Activated CD8-positive, alpha-beta memory T cell treated with anti-CD3 and anti-CD28 coated beads for 36 hours (primary cell): ENCODE results near the gene IL18RAP. TPM values are rescaled to one million over a fixed set of nuclear protein-coding genes. Genes with fewer than 3 reads are reported as not detected.

Source experiments
- CTCF ChIA-PET: fragments of 350-600 bp; sonication (Branson Sonifier 250); formaldehyde crosslinking; loops from one replicate; lab custom pipeline; 2021; ENCODE audit warnings: antibody characterized with exemption; lab: Charles Lee
- POLR2A ChIA-PET: fragments of 350-600 bp; sonication (Branson Sonifier 250); formaldehyde crosslinking; loops from one replicate; lab custom pipeline; 2021; ENCODE audit warnings: antibody characterized with exemption; lab: Charles Lee
- total RNA-seq, 2 experiments: library from RNA; stranded (reverse); gene quantifications; one replicate each; pipeline ENCODE4 v1.2.3, GENCODE V29; 2021

The IL18RAP gene
- total RNA-seq, 2 experiments from 2014 or later: 7.6 to 10.2 TPM

DNA sequence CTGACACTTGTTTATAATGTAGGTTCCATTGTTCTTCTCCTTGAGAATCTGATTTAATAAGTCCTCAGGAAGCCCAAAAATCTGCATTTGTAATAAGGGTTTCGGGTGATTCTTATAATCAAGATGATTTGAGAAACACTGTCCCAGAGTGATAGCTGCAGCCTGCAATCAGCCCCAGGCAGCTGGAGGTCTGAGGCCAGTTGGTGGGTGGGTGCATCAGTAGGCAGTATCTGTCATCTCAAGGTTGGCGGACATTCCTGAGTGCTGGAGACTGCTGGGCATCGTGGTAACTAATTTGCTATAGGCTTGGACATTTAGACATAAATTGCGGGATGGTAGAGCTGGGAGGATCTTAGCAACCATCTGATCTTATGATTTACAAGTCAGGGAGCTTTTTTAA lies 2.7 kb upstream of the IL18RAP start:
- CTCF ChIA-PET: interaction anchor here (0.9 to 1.0 kb wide), 2 partner anchors 23 to 53 kb away, joined by 3 read pairs; no protein-coding TSS in a partner anchor
- POLR2A ChIA-PET: interaction anchor here (1.1 kb wide), 1 partner anchor 52 kb away, joined by 3 read pairs; no protein-coding TSS in a partner anchor

DNA sequence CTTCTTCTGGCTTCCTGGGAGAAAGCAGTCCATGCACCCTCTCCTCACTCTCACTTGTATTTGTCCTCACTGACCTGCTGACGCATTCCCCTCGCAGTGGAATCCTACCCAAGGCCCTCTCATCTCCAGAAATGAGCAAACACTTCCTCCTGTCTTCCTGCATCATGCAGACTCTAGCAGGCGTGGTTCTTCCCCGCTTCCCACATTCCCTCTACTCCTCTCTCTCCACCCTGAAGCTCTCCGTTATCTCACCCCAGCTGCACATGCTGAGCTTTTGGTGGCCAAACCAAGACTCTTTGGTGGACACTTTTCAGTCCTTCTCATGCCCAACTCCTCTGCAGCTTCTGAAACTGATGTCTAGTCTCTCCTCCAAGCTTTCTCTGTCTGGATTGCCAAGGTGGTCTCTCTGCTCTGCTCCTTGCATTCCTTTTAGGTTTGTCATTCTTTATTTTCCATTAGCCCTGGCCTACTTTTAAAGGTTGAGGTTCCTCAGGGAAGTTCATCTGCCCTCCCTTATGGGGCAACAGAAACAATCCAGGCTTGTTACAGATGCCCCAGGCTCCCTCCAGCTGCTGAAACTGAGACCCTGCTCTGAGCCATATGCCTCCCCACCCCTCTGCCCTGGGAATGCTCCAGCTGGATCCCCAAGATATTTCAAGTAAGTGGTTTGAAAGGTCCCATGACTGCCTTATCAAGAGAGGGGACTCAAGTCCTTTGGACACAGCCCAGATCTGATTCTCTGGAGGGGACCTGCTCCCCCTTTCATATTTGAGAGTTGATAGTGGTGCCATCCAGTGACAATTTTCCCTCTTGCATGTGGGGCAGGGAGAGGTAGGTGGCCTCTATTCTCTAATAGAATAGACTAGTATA lies 835 bp upstream of the IL18RAP start:
- CTCF ChIA-PET: interaction anchor here (0.9 to 1.3 kb wide), 3 partner anchors 8 to 196 kb away, joined by 3 read pairs; partner anchors contain the start of gene IL18R1

DNA sequence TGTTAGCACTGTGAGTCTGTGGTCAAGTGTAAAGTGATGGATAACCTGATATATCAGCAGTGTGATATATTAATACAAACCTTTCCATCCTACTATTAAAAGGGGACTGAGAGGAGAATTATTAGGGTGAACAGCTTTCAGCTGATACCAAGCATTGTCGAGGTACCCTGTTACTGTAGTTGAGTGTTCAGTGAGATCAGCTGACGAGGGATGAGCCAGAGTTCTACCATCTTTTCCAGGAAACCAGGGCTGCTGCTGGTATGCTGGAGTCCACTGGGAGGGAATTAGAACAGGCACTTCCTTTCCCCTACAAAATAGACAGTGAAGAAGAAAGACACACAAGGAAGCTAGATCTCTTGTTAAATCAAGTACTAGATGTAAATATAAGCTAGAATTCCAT lies 408 bp downstream of the IL18RAP start:
- ChIA-PET CTCF (interaction anchor here (1.3 to 1.5 kb wide), 2 partner anchors 19 to 68 kb away, joined by 3 read pairs; partner anchors contain the start of gene IL18R1), POLR2A (no interaction called here)

More for the DNA sequence above, 835 bp upstream of the IL18RAP start:
- POLR2A ChIA-PET: no interaction called here

DNA sequence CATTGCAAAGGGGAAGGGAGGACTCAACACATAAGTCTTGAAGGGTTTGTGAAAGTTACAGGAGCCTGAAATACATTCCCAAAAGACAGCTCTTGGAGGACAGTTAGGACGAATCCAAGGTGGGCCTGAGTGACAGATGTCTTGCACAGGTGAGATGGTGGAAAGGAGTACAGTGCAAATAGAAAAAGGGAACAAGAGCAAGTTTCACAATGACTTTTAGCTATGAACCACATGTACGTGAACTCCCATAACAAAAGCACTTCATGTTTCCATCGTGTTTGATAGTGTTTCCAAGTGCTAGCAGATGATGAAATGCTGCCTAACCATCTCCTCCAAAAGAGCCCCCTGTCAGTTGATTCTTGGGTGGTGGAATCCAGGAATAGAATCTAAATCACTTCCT lies 1.8 kb downstream of the IL18RAP start:
- CTCF ChIA-PET: no interaction called here

DNA sequence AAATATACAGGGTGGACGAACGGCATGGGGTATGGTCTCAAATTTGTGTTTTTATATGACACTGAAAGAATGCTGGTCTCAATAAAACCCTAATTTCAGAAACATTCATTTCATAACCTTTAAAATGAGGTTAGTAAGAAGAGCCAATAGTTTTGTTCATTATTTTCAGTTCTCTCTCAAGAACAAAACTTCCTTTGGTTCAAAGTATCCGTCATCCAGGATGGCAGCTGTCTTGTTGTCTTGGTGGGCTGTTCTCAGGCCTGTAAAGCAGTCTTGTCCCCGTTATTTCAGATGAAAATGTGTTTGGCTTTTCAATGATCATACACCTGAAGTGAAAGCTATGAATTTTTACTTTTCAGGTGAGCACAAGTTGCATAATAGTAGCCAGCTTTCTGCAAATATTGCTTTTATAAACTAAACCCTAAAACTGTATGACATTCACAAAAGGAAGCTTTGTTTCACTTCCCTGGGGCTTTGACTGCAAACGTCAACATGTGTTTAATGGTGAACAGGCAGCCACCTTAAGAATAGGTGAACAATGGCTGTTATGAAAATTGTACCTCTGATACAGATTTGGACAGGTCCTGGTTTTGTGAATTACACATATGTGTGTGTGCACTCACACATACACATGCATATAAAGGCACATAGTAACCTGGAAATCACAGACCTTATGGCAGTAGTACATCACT lies 2.6 kb downstream of the IL18RAP start:
- ChIA-PET POLR2A (no interaction called here), CTCF (no interaction called here)

More for the DNA sequence above, 1.8 kb downstream of the IL18RAP start:
- POLR2A ChIA-PET: no interaction called here

DNA sequence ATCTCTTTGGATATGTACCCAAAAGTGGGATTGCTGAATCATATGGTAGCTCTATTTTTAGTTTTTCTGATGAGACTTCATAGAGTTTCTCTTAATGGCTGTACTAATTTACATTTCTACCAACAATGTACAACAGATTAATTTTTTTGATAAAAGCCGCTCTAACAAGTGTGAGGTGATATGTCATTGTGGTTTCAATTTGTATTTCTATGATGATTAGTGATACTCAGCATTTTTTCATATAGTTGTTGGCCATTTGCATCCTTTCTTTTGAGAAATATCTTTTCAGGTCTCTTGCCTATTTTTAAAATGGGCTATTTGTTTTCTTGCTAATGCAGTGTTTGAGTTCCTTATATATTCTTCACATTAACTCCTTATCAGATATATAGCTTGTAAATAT lies 4.3 kb downstream of the IL18RAP start:
- POLR2A ChIA-PET: no interaction called here
- CTCF ChIA-PET: no interaction called here

DNA sequence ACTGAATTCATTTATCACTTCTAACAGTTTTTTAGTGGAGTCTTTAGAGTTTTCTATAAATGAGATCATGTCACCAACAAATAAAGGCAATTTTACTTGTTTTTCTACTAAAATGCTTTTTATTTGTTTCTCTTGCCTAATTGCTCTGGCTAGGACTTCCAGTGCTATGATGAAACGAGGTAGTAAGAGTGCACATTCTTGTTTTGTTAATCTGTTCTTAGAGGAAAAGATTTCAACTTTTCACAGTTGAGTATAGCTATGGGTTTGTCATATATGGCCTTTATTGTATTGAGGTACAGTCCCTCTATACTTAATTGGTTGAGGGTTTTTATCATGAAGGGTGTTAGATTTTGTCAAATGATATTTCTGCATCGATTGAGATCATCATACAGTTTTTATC lies 5.6 kb downstream of the IL18RAP start:
- POLR2A ChIA-PET: no interaction called here
- CTCF ChIA-PET: no interaction called here

DNA sequence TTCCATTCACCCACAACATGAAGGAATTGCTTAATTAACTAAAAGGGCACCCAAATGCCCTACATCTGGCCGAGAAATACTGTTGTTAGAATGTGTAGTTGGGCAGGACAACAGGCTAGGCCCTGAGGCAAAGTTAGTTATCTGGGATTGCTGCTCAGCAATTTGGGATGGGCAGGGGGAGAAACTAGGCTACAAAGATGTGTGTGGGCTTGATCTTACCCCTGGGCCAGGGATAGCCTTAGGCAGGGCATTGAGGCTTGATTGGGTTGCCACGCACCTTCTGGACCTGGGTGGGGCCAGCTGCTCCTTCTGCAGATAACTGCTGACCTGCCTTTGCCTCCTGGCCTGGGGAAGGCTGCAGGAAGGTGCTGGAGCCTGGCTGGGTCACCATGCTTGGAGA lies 9.4 kb downstream of the IL18RAP start:
- POLR2A ChIA-PET: no interaction called here
- CTCF ChIA-PET: interaction anchor here (1.3 kb wide), 1 partner anchor 76 kb away, joined by 3 read pairs; the partner anchor contains the start of gene IL18R1

DNA sequence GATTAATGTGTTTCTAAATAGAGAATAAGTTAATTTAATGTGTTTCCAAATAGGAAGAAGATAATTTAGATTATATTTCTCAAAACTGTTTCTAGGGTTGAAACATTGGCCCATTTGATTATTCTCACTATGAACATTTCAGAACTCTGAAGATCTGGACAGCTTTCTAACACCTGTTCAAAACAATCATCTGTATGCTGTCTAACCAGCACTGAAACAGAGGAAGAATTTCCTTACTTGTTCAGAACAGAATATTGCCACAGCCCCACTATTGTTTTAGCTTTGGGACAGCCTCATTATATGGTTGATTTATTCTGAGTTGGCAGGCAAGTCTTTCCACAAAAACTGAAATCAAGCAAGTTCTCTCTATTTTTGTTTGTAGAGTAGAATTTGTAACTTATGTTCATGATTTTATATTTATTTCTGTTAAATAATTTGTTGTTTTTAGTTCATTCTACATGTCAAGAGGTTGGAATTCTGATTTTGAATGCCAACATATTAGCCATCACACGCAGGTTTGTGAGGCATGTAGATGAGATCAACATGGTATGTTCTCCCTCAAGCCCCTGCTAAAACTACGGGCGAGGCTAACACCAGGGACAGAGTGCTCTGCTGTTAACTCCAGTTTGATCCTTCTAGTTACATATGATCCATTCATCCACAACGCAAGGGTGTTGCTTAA lies 11.2 kb downstream of the IL18RAP start:
- CTCF ChIA-PET: interaction anchor here (1.6 kb wide), 1 partner anchor 9 kb away, joined by 4 read pairs; no protein-coding TSS in a partner anchor
- POLR2A ChIA-PET: no interaction called here

DNA sequence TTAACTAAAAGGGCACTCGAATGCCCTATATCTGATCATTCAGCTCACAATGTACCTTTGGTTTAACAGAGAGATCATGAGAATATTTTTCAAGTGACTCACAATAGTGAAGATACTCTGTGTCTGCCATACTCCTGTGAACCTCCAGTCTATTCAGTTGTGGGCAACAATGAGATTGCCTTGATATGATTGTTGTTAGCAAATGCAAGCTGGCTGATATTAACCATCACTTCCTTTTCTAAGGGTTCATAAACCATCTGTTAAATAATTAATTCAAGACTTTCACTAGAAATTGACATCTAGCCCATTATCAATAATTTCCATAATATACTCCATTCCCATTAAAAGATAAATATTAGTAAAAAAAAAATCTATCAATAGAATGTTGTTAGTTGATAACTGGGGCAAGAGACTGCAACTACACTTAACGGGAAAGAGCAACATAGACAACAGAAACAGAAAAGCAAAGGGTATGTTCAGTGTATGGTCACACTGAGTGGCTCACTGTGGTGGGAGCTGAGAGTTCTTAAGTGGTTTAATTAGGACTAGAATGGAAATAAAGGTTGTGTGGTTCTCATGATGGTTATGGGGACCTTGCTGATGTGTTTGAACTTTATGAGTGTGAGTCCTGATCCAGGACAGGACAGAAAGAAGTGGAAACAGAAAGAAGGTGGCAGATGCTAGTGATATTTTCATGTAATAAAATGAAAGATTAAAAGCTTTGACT lies 11.9 kb downstream of the IL18RAP start:
- ChIA-PET CTCF (interaction anchor here (1.6 kb wide), 1 partner anchor 9 kb away, joined by 4 read pairs; no protein-coding TSS in a partner anchor), POLR2A (no interaction called here)

DNA sequence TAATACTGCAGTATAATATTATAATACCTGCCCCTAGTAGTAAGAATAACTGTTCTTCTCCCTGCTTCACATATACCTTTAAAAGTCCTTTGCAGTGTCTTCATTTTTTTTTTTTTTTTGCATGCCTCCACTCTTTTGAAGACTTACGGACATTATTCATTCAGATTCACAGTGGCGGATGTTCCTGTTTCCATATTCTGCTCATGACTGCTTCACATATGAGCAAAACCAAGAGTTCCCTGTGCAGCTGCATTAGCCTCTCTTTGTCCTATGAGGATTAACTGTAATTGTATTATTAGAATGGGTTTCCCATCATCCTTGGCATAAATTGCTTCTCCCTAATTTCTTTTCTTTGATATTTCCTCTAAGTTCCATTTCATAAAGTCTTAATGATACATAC lies 12.8 kb downstream of the IL18RAP start:
- POLR2A ChIA-PET: no interaction called here
- CTCF ChIA-PET: interaction anchor here (1.8 to 2.0 kb wide), 2 partner anchors 68 to 416 kb away, joined by 5 to 6 read pairs; no protein-coding TSS in a partner anchor

DNA sequence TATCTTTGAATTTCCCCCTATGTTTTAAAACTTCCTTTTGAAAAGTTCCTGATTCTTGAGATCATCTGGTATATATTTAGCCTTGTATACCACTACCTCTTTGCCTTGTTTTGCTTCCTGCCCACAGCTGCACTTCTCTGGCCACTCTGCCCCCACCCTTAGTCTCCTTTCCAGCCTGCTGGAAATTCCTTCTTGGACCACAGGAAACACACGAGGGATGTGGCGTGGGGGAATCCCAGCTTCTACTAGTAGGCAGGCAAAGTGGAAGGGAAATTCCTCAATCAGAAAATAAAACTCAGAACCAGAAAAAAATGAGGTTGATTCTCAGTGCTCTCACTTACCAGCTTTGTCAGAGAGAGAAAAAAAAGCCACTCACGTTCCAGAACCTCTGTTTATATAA lies 13.4 kb downstream of the IL18RAP start:
- CTCF ChIA-PET: interaction anchor here (1.3 to 2.0 kb wide), 3 partner anchors 12 to 416 kb away, joined by 3 to 6 read pairs (median 5); no protein-coding TSS in a partner anchor
- POLR2A ChIA-PET: no interaction called here

DNA sequence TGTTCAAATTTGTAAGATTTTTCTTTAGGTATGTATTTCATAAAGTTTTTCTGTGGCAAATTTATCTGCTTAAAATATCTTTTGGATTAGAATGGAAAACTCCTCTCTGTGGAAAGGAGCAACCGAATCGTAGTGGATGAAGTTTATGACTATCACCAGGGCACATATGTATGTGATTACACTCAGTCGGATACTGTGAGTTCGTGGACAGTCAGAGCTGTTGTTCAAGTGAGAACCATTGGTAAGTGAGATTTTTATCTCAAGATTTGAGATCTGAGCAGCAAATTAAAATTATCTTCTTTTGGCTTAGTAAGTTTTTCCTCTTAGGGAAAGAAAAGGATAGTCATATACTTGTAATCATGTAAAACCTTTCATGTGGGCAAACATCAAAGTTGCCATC lies 14.2 kb downstream of the IL18RAP start:
- ChIA-PET POLR2A (no interaction called here), CTCF (interaction anchor here (0.6 to 2.0 kb wide), 4 partner anchors 11 to 424 kb away, joined by 3 to 6 read pairs (median 6); no protein-coding TSS in a partner anchor)

DNA sequence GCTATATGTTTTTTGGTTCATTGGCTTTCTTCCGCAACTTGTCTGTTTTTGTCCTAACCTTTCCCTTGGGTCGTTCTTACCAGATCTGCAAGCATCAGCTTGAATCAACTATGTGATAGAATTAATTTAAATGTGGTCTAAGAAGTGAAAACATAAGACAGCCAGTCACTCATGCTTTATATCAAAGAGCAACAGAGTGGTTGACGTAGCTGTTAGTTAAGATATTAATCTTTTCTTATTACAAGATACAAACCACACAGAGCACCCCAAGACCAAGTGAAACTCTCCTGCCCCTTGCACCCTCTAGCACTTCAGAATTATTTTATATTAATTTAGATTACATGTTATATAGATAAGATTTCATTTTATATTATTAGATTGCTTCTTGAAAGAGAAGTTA lies 15.2 kb downstream of the IL18RAP start:
- ChIA-PET CTCF (no interaction called here), POLR2A (no interaction called here)

DNA sequence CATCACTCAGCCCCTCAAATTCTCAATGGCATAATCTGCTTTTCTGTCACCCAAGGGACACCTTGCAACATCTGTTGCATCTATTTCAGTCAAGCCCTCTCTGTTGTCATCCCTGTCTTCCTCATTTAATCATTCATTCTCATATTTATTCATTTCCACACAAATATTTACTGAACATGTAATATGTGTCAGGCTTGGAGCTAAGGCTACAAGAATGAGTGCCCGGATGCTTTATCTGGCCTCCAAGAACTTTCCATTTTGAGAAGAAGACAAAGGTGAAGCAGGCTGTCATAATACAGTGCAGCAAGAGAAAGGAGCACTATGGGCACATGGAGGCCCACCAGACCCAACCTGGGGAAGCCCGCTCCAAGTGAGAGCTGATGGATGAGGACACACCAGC lies 15.6 kb downstream of the IL18RAP start:
- ChIA-PET CTCF (interaction anchor here (1.4 kb wide), 1 partner anchor 80 kb away, joined by 4 read pairs; no protein-coding TSS in a partner anchor), POLR2A (no interaction called here)

DNA sequence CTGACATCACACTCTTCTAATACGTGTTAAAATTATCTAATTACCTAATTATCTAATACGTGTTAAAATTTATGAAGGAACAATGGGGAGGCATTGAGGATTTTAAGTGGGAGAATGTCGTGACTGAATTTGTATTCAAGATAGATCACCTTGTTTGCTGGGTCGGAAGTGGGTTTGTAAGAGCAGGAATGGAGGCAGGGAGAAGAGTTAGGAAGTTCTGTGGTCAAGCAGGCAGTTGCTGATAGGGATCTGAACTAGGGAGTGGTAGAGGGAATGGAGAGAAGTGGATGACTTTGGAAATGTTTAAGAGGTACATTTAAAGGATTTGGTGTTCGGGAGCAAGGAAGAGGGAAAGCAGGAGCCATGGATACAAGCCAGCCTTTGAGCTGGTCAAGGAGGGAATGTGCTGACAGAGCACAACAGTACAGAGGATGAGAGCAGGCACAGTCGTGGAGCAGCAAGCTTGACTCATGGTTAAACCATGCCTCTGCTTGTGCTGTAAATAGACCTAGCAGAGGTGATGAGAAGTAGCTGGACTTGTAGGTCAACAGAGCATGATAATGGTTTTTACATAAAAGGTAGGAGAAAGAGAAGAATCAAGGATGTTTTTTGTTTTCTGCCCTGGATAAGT lies 16.2 kb downstream of the IL18RAP start:
- POLR2A ChIA-PET: no interaction called here
- CTCF ChIA-PET: interaction anchor here (0.8 to 1.4 kb wide), 2 partner anchors 81 to 83 kb away, joined by 3 to 4 read pairs; partner anchors contain the start of gene IL18R1

DNA sequence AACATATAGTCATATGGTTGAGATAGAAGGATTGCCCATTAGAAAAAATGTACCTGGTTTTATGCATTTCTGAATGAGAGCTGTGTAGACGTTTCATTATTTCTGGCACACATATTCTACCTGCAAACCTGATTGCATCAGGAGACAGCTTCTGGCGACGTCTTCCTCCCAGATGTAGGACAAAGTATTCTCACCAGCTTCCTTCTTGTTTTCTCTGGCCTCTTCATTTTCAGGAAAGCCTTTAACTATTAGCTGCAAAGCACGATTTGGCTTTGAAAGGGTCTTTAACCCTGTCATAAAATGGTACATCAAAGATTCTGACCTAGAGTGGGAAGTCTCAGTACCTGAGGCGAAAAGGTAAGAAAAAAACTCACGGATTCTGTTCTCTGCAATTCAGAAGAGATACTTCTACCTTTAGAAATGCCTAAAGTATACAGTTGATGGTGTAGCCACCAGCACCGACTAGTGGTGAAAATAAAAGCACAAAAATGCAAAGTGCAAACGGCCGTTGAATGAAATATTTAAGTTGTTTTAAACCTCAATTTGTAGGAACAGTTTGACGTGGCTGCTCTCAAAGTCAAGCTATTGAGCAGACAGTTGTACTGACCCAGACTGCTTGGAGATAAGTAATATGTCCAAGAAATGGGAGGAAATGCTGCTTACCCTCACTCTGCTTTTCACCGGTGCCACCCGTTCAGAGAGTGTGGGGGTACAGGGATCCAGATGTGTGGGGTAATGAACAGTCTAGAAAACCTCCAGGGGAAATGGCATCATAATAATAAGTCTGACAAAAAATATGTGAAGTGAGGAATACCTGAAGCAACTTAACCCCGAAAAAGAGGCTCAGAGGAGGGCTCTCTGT lies 20.2 kb downstream of the IL18RAP start:
- ChIA-PET POLR2A (no interaction called here), CTCF (interaction anchor here (0.6 to 2.1 kb wide), 17 partner anchors 9 to 560 kb away, joined by 3 to 12 read pairs (median 3); partner anchors contain the start of genes IL18R1 and IL18RAP)
